Esophagus squamous epithelium (tissue), 4 donors: ENCODE data around the gene SLC6A19.

Experiments
- CTCF ChIP-seq, 6 experiments: fragments of 450-650 bp in 4 of 6; fragments of 200-600 bp in 2 of 6; sonication (generic) in 2 of 6; IDR thresholded peaks; one replicate each; pipeline ENCODE4 v1.5.1; 2016 to 2019; ENCODE audit warnings: antibody characterized with exemption in 6 of 6, mild to moderate bottlenecking in 4 of 6, moderate library complexity in 4 of 6
- POLR2A ChIP-seq, 4 donors: fragments of 450-650 bp; IDR thresholded peaks; one replicate each; pipeline ENCODE4 v1.6.1; 2017; ENCODE audit warnings: antibody characterized with exemption in 4 of 4, mild to moderate bottlenecking in 4 of 4, moderate library complexity in 3 of 4

DNA sequence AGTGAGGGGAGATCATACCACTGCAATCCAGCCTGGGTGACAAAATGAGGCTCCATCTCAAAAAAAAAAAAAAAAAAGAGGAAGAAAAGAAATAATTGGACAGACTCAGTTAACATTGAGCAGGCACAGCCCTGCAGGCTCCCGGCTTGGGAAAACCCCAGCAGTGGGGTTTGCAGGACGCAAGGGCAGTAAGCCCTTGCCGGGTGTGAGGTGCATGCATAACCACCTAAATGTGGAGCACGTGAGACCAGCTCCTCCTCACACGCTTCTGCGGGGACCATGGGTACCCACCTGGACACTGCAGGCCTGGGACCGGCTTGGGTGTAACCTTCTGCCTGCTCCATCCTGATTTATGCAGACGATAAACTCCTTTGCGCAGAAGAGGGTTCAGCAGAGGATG, 19.0 kb downstream of the SLC6A19 start:
- no peak for TF ChIP-seq CTCF (IDR thresholded peaks at IDR 0.05)
- no peak for TF ChIP-seq POLR2A (IDR thresholded peaks at IDR 0.05)
